ENCODE data around the gene CAPN6. TPM values are rescaled to one million over a fixed set of nuclear protein-coding genes. Genes with fewer than 3 reads are reported as not detected.

Gene CAPN6
- total and polyA plus RNA-seq, 10 of the 15 experiments (the other 5 are each of a cell fraction or from before 2014, with no cell fraction given), result not detected

DNA sequence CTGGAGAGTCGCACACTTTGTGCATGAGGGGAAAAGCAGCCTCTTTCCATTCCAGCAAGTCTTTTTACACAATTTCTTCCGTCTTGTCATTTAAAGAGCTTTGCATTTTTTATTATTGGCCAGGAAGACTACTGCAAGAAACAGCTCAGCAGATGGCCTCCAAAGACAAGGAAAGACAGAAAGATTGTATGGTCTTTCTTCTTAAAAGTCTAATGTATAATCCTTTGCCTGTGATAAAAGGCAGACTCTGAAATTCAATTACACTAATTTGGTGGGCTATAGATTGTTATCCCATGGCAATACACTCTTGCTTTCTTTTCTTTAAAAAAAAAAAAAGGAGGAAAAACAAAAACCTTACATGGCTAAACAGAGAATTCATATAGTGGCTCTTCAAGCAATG is 5.9 kb downstream of the CAPN6 start (continued):
- TF ChIP-seq SRF (IDR thresholded peaks at IDR 0.05; ENCODE audit: low read depth in 2 of 2, low read length in 2 of 2) (no peak), DPF2 (IDR thresholded peaks at IDR 0.05) (no peak), EED (IDR thresholded peaks at IDR 0.05; ENCODE audit: low read depth) (no peak), RUNX3 (IDR thresholded peaks at IDR 0.05; ENCODE audit: low read length) (no peak), USF2 (IDR thresholded peaks at IDR 0.05; ENCODE audit: borderline replicate concordance, low read depth, low read length) (no peak), MTA3 (IDR thresholded peaks at IDR 0.05; ENCODE audit: borderline replicate concordance, low read length) (no peak), ETV6 (conservative IDR thresholded peaks at IDR 0.05 in 1 of 2, IDR thresholded peaks at IDR 0.05 in 1 of 2; ENCODE audit: borderline replicate concordance in 1 of 2, low read depth in 1 of 2) (no peak), STAT1 (conservative IDR thresholded peaks at IDR 0.05) (no peak)
- TF ChIP-seq, protein P1, sequence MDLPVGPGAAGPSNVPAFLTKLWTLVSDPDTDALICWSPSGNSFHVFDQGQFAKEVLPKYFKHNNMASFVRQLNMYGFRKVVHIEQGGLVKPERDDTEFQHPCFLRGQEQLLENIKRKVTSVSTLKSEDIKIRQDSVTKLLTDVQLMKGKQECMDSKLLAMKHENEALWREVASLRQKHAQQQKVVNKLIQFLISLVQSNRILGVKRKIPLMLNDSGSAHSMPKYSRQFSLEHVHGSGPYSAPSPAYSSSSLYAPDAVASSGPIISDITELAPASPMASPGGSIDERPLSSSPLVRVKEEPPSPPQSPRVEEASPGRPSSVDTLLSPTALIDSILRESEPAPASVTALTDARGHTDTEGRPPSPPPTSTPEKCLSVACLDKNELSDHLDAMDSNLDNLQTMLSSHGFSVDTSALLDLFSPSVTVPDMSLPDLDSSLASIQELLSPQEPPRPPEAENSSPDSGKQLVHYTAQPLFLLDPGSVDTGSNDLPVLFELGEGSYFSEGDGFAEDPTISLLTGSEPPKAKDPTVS (IDR thresholded peaks at IDR 0.05; ENCODE audit: low read depth, low read length), result no peak

DNA sequence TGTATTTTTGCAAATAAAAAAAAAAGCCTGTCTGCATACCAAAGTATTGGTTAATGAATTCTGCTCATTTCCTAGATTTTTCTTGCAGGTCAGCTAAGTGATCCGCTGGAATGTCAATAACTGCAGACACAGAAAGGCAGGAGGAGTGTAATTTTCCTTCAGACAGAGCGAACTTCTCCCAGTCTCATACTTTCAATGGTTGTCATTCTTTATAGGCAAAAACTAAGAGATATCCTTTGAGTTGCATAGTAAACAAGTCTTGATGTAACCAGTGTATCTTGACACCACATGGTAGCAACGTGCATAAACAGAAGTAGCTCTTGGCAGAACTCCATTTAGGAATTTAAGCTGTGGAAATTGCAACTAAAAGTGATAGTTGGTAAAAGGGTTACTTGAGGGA is 8.2 kb downstream of the CAPN6 start:
- Histone ChIP-seq H3K27me3 (replicated peaks in 1 of 2; ENCODE audit: control insufficient read depth in 2 of 2, insufficient read depth in 2 of 2, low read length in 1 of 2) (0 out of 4 replicates have a peak, but pooled peaks cover 0 to 2% of the 10 kb centered on the region in 2 experiments), H3K27ac (ENCODE audit: control insufficient read depth, insufficient read depth) (no peak overlapping the region), H3K36me3 (ENCODE audit: control insufficient read depth in 2 of 2, insufficient read depth in 2 of 2, low read length in 1 of 2) (no peaks in the 10 kb centered on the region), H3K4me3 (no peak overlapping the region), H3K79me2 (ENCODE audit: control insufficient read depth, insufficient read depth, low read length) (no peaks in the 10 kb centered on the region), H3K9me3 (replicated peaks; ENCODE audit: control insufficient read depth, insufficient read depth, low read length) (no peaks in the 10 kb centered on the region), H3K4me2 (ENCODE audit: control insufficient read depth, insufficient read depth) (no peak overlapping the region), H2AFZ (ENCODE audit: control insufficient read depth, low read depth, low read length) (no peak overlapping the region), H4K20me1 (ENCODE audit: control insufficient read depth, insufficient read depth) (no peaks in the 10 kb centered on the region), H3K9ac (ENCODE audit: control insufficient read depth, insufficient read depth, low read length) (no peak overlapping the region), H3K4me1 (ENCODE audit: control insufficient read depth, insufficient read depth, low read length) (no peaks in the 10 kb centered on the region)
- ChIA-PET POLR2A (no interaction called here), RAD21 (ENCODE audit: unreplicated experiment) (no interaction called here), SMC1A (ENCODE audit: uncharacterized antibody, unreplicated experiment) (no interaction called here), CTCF (no interaction called here)
- no peak for ATAC-seq
- in situ Hi-C loops (cut with MboI) (no loop called here), intact Hi-C loops (cut with micrococcal nuclease; ENCODE audit: unreplicated experiment) (no loop called here)
- no peak for FAIRE-seq
- no TSS peak for BruUV-seq (replicated peaks)
- TF ChIP-seq STAT3 (IDR thresholded peaks at IDR 0.05; ENCODE audit: low read depth, low read length), result no peak
- no peak for TF ChIP-seq RFX5 (IDR thresholded peaks at IDR 0.05; ENCODE audit: low read depth, low read length)
- no peak for TF ChIP-seq MTA3 (IDR thresholded peaks at IDR 0.05; ENCODE audit: borderline replicate concordance, low read length)
- no peak for TF ChIP-seq BHLHE40 (IDR thresholded peaks at IDR 0.05; ENCODE audit: borderline replicate concordance in 1 of 2, low read depth in 2 of 2, low read length in 1 of 2)
- TF ChIP-seq SMARCA5 (IDR thresholded peaks at IDR 0.05), result no peak
- TF ChIP-seq WRNIP1 (IDR thresholded peaks at IDR 0.05; ENCODE audit: borderline replicate concordance, low read depth, low read length), result no peak
- TF ChIP-seq GATAD2B (conservative IDR thresholded peaks at IDR 0.05; ENCODE audit: low read depth), result no peak
- no peak for TF ChIP-seq RBBP5 (conservative IDR thresholded peaks at IDR 0.05)
- TF ChIP-seq RAD51 (IDR thresholded peaks at IDR 0.05), result no peak
- 0% methylated on average over 3 of the region's 3 CpGs for WGBS (ENCODE audit: insufficient coverage, insufficient replicate concordance, low lambda C conversion rate, missing lambda C conversion rate)
- no peak for DNase-seq (ENCODE audit: low read depth, low spot score)
